GM19099 (cell line): Measurements from ENCODE around the gene EIF4G3.

Experiments
- POLR2A ChIP-seq: IDR thresholded peaks from 3 replicates; pipeline ENCODE4 v1.6.1; 2011; ENCODE audit warnings: low read depth; ENCODE audit not compliant: insufficient read length; ENCODE audit errors: extremely low read depth

EIF4G3 gene

DNA sequence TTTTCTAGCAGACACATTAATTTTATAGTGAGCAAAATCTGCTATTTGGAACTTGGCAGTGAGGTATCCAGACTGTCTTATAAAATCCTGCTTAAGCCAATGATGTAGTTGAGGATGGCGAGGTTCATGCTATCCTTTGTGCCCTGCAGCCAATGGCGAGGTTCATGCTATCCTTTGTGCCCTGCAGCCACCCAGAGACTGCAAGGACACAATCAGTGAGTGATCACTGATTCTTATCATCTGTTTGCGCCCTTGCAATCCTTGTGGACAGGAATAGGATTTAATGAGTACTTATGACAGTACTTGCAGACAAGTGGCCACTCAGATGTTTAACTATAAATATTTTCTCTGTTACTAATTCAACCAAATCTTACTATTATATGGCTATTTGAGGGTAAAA is 112.6 kb downstream of the EIF4G3 start:
- TF ChIP-seq POLR2A, result no peak

DNA sequence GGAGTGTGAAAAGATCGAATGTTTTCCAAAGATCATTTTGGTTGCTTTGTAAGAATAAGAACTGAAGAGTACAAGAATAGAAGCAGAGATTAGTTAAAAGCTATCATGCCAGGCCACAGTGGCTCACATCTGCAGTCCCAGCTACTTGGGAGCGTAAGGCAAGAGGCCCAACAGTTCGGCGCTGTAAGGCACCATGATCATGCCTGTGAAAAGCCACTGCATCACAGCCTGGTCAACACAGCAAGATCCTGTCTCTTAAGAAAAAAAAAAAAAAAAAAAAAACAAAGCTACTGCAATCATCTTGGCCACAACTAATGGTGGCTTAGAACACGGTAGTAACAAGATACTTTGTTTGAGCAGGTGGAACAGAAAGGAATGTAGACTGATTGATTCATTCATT is 116.2 kb downstream of the EIF4G3 start:
- no peak for TF ChIP-seq POLR2A

DNA sequence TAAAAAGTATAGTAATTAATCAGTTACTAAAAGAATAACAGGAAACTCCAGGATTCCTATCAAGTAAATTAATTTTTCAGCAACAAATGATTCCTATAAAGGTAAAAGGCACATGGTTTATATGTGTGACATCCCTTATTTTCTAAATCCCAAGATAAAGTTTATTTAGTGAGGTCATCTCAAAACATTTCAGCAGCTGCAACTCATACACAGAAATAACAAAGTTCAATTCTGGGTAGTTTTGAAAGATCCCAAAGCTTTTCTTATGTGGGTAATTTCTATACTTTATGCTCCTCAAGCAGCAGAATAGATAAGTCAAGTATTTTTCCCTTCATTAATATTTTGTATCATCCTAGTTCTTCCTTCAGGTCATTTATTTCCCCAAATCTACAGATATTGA is 117.7 kb downstream of the EIF4G3 start:
- no peak for TF ChIP-seq POLR2A

DNA sequence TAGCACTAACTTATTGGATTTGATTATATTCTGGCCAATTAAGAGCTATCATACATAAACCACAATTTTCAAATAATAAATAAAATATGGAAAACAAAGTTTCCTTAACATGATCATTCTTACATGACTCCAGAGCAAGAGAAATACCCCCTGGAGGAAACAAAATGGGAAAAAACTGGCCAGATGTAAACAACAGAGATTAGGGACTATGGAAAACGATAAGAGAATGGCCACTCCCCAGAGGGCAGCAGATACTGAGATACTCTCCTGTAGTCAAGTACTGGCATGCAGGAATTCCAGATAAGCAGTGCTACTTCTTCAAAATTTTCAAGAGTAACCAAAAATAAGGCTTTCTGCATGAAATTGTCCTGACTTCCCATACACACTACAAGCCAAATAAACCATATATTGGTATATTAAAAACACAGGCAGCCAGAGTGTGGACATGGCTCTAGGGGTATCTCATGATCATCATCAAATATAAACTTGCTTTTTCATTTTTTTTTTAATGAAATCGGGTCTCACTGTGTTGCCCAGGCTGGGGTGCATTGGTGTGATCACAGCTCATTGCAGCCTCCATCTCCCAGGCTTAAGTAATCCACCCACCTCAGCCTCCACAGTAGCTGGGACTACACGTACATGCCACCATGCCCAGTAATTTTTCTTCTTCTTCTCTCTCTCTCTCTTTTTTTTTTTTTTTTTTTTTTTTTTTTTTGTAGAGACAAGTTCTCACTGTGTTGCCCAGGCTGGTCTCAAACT is 118.5 kb downstream of the EIF4G3 start:
- TF ChIP-seq POLR2A, result no peak

DNA sequence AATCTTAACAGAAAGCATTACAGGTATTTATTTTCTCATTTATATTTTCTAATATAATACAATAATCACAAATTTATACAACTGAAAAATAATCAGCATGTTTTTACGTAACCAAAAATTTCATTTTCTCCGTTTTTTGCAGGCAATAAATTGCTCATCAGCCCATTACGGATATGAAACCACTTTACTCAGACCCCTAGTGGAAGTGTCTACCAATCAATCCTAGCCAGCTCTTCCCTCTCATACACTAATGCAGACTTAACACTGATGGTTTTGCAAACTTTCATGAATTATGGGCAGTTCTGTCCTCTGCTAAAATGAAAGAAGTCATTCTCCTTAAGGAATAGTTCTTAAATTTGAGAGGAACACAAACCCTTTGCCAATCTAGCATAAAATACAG is 124.7 kb downstream of the EIF4G3 start:
- TF ChIP-seq POLR2A, result no peak

DNA sequence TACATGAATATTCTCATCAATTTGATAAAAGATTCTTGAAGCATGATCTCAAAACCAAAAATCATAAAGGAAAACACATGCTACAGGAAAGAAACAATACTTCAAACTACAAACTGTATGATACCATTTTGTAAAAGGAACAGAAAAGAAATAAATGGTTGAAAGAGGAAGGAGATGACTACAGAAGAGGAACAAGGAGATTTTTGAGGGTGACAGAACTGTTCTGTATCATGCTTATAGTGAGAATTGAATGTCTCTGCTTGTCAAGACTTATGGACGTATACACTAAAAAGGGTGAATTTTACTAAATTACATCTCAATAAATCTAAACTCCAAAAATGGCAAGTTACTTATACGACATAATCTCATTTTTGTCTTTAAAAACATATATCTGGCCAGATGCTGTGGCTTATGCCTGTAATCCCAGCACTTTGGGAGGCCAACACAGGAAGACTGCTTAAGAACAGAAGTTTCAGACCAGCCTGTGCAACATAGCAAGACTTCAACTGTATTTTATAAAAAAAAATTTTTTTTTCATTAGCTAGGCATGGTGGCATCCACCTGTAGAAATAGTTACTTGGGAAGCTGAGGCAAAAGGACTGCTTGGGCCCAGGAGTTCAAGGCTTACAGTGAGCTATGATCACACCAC is 125.4 kb downstream of the EIF4G3 start:
- TF ChIP-seq POLR2A, result no peak

DNA sequence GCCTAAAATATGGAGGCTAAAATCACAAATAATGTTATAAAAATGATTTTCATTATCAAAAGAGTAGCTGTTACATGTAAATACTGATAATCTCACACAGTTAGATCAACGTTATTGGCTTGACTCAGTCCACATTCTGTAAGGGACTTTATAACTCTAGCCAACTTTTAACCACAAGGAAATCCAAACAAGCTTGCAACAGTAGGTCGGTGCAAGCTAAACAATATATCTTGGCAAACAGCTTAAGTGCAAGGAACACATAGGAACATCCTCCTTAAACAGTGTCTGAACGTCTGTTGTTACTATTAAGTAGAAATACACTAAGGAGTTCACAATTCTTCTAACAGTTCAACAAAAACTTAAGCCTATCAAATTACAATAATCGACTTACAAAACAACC is 126.7 kb downstream of the EIF4G3 start:
- TF ChIP-seq POLR2A, result no peak

DNA sequence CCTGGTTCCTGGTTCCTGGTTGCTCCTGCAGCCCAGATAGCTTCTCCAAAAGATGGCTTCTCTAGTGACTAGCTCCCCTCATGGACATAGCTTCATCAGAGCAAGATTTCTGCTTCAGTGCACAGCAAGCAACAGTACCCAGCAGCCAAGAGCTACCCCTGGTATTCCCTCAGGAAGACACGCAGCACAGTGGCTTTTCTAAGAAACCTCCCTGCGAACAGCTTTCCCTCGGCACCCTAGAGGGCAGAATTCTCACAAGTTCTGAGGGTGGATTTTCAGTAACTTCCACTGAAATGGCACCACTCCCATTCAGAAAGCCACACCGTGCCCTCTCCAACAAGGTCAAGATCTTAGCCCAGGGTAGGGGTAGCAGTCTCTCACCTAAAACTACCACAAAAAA is 128.2 kb downstream of the EIF4G3 start:
- no peak for TF ChIP-seq POLR2A

DNA sequence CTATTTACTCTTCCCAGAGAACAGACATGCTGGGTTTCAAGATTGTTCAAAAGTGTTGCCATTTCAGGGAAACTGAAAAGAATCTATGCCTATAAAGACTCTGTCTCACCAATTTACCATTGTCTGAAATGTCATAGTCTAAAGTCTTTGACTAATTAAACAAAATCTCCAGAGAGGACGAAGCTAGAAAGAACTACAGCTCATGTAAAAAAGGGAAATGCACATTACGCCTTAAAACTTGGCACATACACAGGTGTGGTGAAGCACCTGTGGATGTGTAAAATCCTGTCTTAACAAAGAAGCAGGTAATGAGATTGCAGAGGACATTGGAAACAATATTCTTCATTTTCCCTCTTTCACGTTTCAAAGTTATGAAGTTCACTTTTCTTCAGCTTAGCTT is 130.6 kb downstream of the EIF4G3 start:
- TF ChIP-seq POLR2A, result no peak

DNA sequence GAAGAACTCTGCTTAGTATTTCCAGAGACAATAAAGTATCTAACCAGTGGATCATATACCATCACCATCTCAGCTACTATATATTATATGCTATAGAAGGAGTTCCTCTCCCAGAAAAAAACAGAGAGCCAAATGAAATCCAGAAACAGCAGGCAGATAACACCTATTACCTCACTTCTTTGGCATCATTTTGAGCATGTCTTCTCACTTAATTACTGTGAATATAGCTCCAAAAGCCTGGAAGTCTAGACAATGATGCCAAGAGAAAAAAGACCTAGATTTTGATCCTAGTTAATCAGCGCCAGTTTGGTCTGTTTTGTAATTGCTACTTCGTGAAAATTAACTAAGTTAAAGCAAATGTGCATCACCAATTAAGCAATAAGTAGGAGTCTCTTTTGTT is 131.3 kb downstream of the EIF4G3 start:
- TF ChIP-seq POLR2A, result no peak

DNA sequence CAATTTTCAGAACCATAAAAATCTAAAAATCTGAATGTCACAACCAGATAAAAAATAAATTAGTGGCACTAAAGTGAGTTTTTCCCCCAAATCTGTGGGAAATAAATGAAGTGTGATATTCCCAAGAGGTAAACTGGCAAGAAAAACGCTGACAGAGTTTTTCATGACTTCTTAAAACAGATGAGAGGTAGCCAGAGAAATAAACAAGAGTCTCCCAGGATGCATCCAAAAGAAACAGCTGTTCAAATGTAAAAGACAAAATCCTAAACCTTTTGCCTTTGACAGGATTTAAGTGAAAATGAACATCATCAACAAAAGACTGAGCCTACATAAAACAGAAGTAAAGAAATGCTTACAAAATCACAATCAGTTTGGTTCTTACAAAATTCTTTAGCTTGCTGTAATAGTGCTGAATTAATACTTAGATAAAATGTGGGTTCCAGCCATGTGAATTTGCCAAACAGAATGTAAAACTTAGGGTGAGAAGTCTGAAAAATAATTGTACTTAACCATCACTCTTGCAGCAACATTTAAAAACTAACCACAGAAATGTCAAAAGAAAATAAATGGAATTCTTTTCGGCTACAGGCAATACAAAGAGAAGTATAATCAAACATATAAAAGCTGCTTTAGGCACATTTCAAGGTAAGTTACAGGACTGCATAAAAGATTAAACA is 133.6 kb downstream of the EIF4G3 start:
- TF ChIP-seq POLR2A, result no peak

DNA sequence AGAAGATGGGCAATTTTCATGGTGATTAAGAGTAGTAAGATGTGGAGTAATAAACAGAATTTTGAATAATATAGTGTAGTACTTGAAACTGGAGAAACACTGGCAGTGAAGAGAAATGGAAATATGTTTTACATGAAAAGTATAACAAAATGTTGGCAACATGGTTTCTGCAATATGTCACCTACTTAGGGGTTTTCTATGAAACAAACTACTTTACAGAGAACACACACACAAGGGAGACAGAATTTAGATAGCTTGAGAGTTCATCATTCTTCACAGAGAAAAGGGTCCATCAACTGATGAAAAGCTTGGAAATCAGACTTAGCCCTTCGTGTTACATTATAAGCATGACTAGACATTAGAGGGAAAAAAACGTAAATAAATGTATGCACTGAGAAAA is 135.2 kb downstream of the EIF4G3 start:
- TF ChIP-seq POLR2A, result no peak

DNA sequence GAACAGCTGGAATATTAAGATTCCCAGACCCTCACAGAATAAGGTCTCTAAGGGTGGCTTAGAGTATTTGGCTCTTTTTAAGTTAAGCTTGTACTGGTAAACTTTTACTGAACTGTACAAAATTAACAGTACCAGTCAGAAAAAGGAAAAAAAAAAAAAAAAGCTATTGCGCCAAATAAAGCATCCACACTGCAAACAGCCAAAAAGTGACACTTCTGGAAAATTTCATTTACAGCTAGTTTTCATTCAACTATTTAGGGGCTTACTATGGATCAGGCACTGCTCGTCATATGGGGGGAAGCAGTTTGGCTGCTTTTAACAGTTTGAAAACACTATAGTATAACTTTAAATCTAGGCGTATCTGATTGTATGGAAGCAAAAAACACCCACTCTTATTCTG is 139.6 kb downstream of the EIF4G3 start:
- no peak for TF ChIP-seq POLR2A

DNA sequence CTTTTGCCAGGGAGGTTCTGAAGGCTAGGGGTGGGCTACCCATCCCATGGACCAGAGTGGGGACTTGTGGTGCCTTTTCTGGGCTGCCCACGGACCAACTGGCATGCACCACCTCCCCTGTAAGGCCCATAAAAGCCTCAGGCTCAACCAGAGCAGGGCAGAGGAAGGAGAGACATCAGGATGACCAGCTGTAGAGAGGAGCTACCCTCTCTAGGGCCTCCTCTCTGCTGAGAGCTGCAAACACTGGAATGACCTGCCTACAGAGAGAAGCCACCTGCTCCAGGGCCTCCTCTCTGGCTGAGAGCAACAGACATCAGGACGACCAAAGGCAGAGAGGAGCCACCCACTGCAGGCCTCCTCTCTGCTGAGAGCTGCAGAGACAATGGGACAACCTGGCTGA is 140.9 kb downstream of the EIF4G3 start:
- no peak for TF ChIP-seq POLR2A

DNA sequence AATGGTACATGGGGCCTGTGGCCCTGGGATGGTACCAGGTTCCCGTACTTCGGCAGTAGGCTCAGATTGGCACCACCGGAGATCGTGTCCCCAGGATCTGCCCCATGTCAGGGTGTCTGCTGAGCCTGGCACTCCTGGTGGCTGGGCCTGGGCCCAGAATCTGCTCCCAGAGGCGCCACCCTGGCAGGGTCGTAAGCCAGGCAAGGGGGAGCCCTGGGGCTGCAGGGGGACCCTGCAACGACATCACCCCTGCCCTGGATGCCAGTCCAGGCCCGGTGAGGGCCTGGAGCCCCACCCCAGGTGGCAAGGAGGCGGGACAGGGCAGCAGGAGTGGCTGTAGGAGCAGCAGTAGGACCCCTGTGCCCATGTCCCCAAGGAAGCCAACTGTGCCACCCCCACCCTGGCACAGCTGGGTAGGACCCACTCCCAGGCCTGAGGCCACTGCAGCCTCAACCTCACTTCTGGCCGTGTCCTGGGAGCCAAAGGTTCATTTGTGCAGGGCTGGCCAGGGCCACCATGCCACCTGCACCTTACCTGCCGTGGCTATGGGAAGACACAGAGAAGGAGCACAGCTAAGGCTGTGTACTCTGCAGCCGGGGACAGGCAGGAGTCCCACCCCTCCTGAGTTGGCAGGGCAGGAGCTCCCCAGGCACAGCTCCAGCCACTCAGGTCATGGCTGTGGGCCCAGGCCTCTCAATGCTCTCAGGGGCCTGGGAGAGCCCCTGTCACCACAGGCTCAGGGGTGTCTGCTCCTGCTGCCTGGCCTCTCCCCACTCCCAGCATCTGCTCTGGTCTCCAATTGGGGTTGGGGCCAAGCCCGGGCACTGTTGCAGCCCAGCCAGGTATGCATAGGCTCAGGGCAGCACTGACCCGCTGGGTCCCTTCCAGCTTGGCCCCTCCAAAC is 141.7 kb downstream of the EIF4G3 start:
- no peak for TF ChIP-seq POLR2A
